Heart left ventricle (tissue), 16 donors: ENCODE data around the gene IGIP. TPM values are rescaled to one million over a fixed set of nuclear protein-coding genes. Genes with fewer than 3 reads are reported as not detected.

Source experiments
- ATAC-seq, 4 donors: fragments of 200-7000 bp; cut with Tn5 transposase; one replicate each; pipeline ENCODE4 v1.9.1; 2020 to 2022; ENCODE audit warnings: moderate library complexity in 4 of 4, mild to moderate bottlenecking in 3 of 4, moderate number of reproducible peaks in 1 of 4
- DNase-seq, 5 donors: peaks; one replicate each; pipeline ENCODE4 v3.0.0-alpha.2; 2020
- H3K27ac ChIP-seq, 12 donors: fragments of 200-600 bp; sonication (generic) in 4 of 12; one replicate each; pipeline versions ENCODE4 v1.5.0 to v1.8.0; 2016 to 2022; ENCODE audit warnings: mild to moderate bottlenecking in 2 of 12
- H3K27me3 ChIP-seq, 9 donors: fragments of 200-600 bp; sonication (generic) in 2 of 9; one replicate each; pipeline versions ENCODE4 v1.5.1 to v1.8.0; 2016 to 2022; ENCODE audit warnings: mild to moderate bottlenecking in 3 of 9
- H3K36me3 ChIP-seq, 9 donors: fragments of 200-600 bp; sonication (generic) in 2 of 9; one replicate each; pipeline versions ENCODE4 v1.5.0 to v1.8.0; 2018 to 2022; ENCODE audit warnings: mild to moderate bottlenecking in 2 of 9
- H3K4me1 ChIP-seq, 12 donors: fragments of 200-600 bp; sonication (generic) in 4 of 12; one replicate each; pipeline versions ENCODE4 v1.5.0 to v1.8.0; 2016 to 2022; ENCODE audit warnings: mild to moderate bottlenecking in 3 of 12
- H3K4me3 ChIP-seq, 12 donors: fragments of 200-600 bp; sonication (generic) in 4 of 12; one replicate each; pipeline versions ENCODE4 v1.5.0 to v1.8.0; 2017 to 2022; ENCODE audit warnings: mild to moderate bottlenecking in 9 of 12, moderate library complexity in 4 of 12
- H3K9me3 ChIP-seq, 12 donors: fragments of 200-600 bp; sonication (generic) in 4 of 12; one replicate each; pipeline versions ENCODE4 v1.5.0 to v1.8.0; 2016 to 2022; ENCODE audit warnings: mild to moderate bottlenecking in 1 of 12
- CTCF ChIP-seq, 12 donors: fragments of 200-600 bp; sonication (generic) in 4 of 12; IDR thresholded peaks; one replicate each; pipeline versions ENCODE4 v1.5.0 to v1.8.0; 2018 to 2022; ENCODE audit warnings: antibody characterized with exemption in 12 of 12, mild to moderate bottlenecking in 5 of 12
- POLR2A ChIP-seq, 2 donors: fragments of 450-650 bp; IDR thresholded peaks; one replicate each; pipeline ENCODE4 v1.6.1; 2017; ENCODE audit warnings: antibody characterized with exemption in 2 of 2, mild to moderate bottlenecking in 2 of 2, moderate library complexity in 2 of 2
- WGBS, 4 donors: extraction: QIAGEN DNeasy Blood & Tissue Kit in 2 of 4; methylation state at CpG; one replicate each; pipeline versions ENCODE4 v1.1.5 to v1.1.7; 2013 to 2018; 5-methylcytosine and 5-hydroxymethylcytosine counted together
- intact Hi-C, 10 donors: fragments of 100-400 bp; cut with DNase I; formaldehyde crosslinking; loops; one replicate each; pipeline versions ENCODE4 v1.11.1 to v1.14.2; 2022
- polyA plus RNA-seq, 2 donors: library from polyadenylated mRNA; stranded (reverse); fragments of 200-250 nt; gene quantifications; one replicate each; pipeline ENCODE4 v1.2.3, GENCODE V29; 2013
- total RNA-seq, 9 donors: library from RNA; depleted of rRNA in 2 of 9; stranded (reverse); fragments of >200 nt in 2 of 9; fragmentation: NEBNext Ultra II Directional in 3 of 9; extraction: Animal tissue kit (Norgen Biotek cat#: 25700) in 3 of 9; gene quantifications; one replicate each; pipeline versions ENCODE4 v1.1.0 to v1.2.4, GENCODE V29; 2016 to 2023
- donor health status: ischemic (EF 13 %, LVEDD 7.1; RV severe dilation, severe dysfunction).
- donor health status: healthy with polysubstance abuse.
- donor health status: DM: no; HTN: yes; CAD: no.
- donor health status: DM: no; HTN: no; CAD: no.
- donor health status: ischemic (EF 25% LVEDD 6.9; RV normal size, moderate dysfunction).
- donor health status: ischemic (EF 25% LVEDD 5.7; RV mildly dilated, moderate dysfunction).
- donor health status: healthy.
- donor health status: DM: yes; HTN: yes; CAD: no.
- donor health status: ischemic (EF 35%, LVEDD 5.7; RV mildly dilated, moderate dysfunction).
- donor health status: nonischemic (EF 11% LVEDD 7.7; RV severe dilation, severe dysfunction).
- donor health status: DM: yes; HTN: yes; CAD: no.
- donor health status: PGD.
- donor health status: ischemic (EF 29% LVEDD 5.4; RV normal size, mild dysfunction).
- donor health status: nonischemic (EF 23%, LVEDD 6.1; RV moderate dilation, normal function).

Gene IGIP
- total and polyA plus RNA-seq, 11 donors, result 5.8 to 18.3 (median 10.5) TPM

DNA sequence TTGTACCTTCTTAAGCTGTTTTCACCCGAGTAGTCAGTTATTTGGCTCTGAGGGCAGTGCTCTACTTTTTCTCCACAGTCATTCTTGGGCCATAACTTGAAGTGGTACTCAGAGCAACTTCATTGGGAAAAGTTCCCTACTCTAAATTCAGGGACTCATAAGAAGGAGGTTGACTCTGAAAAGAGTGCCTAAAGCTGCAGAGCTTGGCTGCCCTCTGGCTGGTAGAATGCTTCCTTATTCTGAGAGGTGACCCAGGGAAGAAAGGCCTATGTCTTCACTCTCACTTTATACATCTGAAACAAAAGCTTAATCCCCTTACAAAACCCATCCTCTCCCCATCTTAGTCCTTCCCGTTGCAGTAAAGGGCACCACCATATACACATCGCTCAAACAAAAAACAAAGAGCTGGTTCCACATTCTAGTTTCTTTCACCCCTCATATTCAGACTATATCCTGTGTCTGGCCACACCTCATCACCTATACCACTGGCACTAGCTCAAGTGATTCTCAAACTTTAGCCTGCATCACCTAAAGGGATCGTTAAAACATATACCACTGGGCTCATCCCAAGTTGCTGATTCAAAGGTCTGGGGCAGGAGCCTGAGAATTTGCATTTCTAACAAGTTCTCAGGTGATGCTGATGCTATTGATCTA lies 7.9 kb downstream of the IGIP start:
- TF ChIP-seq CTCF (IDR thresholded peaks at IDR 0.05), result no peak
- no peak for TF ChIP-seq POLR2A (IDR thresholded peaks at IDR 0.05)

DNA sequence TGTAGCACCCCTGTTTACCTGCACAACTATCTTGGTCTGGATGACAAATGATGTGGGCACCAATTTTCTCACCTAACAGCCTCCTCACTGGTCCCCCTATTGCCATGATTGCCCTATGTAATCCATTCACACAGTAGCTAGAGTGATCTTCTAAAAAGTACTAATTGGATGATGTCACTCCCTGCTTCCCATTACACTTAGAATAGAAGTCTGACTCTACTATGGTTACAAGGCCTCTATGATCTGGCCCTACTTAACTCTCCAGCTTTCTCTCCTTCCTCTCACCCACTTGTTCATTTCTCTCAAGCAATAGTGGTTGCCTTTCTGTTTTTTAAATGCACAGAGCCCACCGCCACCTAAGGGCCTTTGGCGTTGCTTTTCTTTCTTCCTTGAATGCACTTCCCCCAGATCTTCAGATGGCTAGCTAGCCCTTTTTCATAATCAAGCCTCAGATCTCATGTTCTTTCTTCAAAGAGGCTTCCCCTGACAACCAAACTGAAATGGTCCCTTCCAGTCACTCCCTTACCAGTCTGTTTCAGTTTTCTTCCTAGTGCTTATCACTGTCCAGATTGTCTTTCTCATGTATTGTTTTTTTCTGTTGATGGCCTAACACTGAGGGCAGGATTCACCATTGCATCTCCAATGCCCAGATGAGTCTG lies 8.7 kb downstream of the IGIP start:
- Histone ChIP-seq H3K36me3 (no peaks in the 10 kb centered on the region), H3K27me3 (no peaks in the 10 kb centered on the region), H3K27ac (no peak overlapping the region), H3K9me3 (no peaks in the 10 kb centered on the region), H3K4me1 (peaks cover 6 to 40% (median 26%) of the 10 kb centered on the region in 12 donors), H3K4me3 (no peak overlapping the region)
- ATAC-seq (no peak), DNase-seq (no peak)
- WGBS, 4 donors, result 91 to 97% (median 93%) methylated on average over 2 of the region's 2 CpGs
- intact Hi-C loops, result no loop called here
- TF ChIP-seq CTCF (IDR thresholded peaks at IDR 0.05), result no peak
- no peak for TF ChIP-seq POLR2A (IDR thresholded peaks at IDR 0.05)

More for the DNA sequence above, 7.9 kb downstream of the IGIP start:
- Histone ChIP-seq H3K27me3 (no peaks in the 10 kb centered on the region), H3K4me1 (peaks cover 6 to 40% (median 26%) of the 10 kb centered on the region in 12 donors), H3K36me3 (no peaks in the 10 kb centered on the region), H3K27ac (no peak overlapping the region), H3K4me3 (no peak overlapping the region), H3K9me3 (no peaks in the 10 kb centered on the region)
- DNase-seq (no peak), ATAC-seq (no peak)
- intact Hi-C loops, result no loop called here
- WGBS, 4 donors, result 89 to 94% (median 91%) methylated on average over 4 of the region's 4 CpGs

DNA sequence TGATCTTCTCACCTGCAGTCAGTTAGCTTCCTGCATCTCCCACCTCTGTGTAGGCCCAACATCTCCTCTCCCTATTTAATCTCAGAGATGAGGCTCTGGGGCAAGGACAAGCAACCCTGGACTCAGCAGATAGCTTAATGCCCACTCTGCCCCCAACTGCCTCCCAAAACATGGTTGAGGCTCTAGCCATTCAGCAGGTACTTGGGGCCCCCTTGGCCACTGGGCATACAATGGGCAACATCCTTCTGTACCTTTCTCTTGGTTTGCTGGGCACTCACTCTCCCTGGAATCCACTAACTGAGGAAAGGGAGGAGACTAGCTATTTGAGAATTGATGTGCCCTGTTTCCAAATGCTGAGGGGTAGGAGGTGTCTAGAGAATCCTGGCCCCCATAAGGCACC lies 9.4 kb downstream of the IGIP start:
- peaks cover 6 to 43% (median 28%) of the 10 kb centered on the region in 12 donors for H3K4me1 ChIP-seq
- H3K4me3 ChIP-seq, result no peak overlapping the region
- intact Hi-C loops, result no loop called here
- ATAC-seq, result no peak
- H3K36me3 ChIP-seq, result no peaks in the 10 kb centered on the region
- no peaks in the 10 kb centered on the region for H3K27me3 ChIP-seq
- H3K9me3 ChIP-seq, result no peaks in the 10 kb centered on the region
- DNase-seq, result no peak
- TF ChIP-seq POLR2A (IDR thresholded peaks at IDR 0.05), result no peak
- no peak for TF ChIP-seq CTCF (IDR thresholded peaks at IDR 0.05)
- H3K27ac ChIP-seq, result no peak overlapping the region

DNA sequence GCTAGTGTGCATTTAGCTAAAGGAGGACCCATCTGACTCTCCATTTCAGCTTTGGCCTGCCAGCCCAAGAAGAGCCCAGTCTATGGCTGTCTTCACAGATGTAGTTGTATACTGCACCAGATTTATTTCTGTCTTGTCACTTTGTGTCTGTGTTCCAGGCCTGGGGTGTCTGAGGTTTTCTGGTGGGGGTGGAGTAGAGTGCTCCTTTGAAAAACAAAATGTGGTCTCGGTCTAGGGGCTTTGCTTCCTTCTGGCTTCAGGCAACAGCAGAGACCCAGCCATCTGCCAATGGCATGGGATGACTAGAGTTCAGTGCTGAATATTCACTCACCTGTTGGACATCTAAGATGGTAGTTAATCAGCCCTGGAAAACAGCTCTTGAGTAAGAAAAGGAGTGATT lies 10.9 kb downstream of the IGIP start:
- Histone ChIP-seq H3K36me3 (no peaks in the 10 kb centered on the region), H3K4me1 (peaks cover 5 to 46% (median 30%) of the 10 kb centered on the region in 12 donors), H3K9me3 (no peaks in the 10 kb centered on the region), H3K27ac (no peak overlapping the region), H3K27me3 (no peaks in the 10 kb centered on the region), H3K4me3 (no peak overlapping the region)
- no peak for ATAC-seq
- DNase-seq, result no peak
- intact Hi-C loops, result no loop called here
- WGBS, 4 donors, result 86 to 100% (median 95%) methylated on average over 1 of the region's 1 CpG
- TF ChIP-seq POLR2A (IDR thresholded peaks at IDR 0.05) (no peak), CTCF (IDR thresholded peaks at IDR 0.05) (no peak)
